Stomach (tissue), 9 donors: ENCODE data around the gene PSKH1. TPM values are rescaled to one million over a fixed set of nuclear protein-coding genes. Genes with fewer than 3 reads are reported as not detected.

Source experiments
- DNase-seq, 2 donors: peaks; one replicate each; pipeline versions ENCODE4 v3.0.0 to v3.0.0-alpha.2; 2013 to 2019
- H3K27ac ChIP-seq, 5 donors: fragments of 200-600 bp in 4 of 5; sonication (generic) in 4 of 5; one replicate each; pipeline ENCODE4 v1.5.1; 2013 to 2019; ENCODE audit warnings: mild to moderate bottlenecking in 1 of 5, moderate library complexity in 1 of 5
- H3K27me3 ChIP-seq, 3 donors: fragments of 200-600 bp; sonication (generic); one replicate each; pipeline ENCODE4 v1.5.1; 2017 to 2019; ENCODE audit warnings: mixed run types in 1 of 3
- H3K36me3 ChIP-seq, 4 donors: fragments of 200-600 bp; sonication (generic); 1 replicate in 3 of 4; 2 replicates in 1 of 4; pipeline ENCODE4 v1.5.1; 2016 to 2019
- H3K4me1 ChIP-seq, 4 donors: fragments of 200-600 bp; sonication (generic); one replicate each; pipeline ENCODE4 v1.5.1; 2016 to 2019
- H3K4me3 ChIP-seq, 4 donors: fragments of 200-600 bp; sonication (generic) in 3 of 4; one replicate each; pipeline ENCODE4 v1.5.1; 2016 to 2019; ENCODE audit warnings: mild to moderate bottlenecking in 1 of 4
- H3K9me3 ChIP-seq, 4 donors: fragments of 200-600 bp; sonication (generic); one replicate each; pipeline ENCODE4 v1.5.1; 2016 to 2019
- EP300 ChIP-seq: sonication (generic); formaldehyde crosslinking; IDR thresholded peaks from one replicate; pipeline ENCODE4 v1.6.1; 2017; ENCODE audit warnings: antibody characterized with exemption
- POLR2A ChIP-seq, 4 donors: fragments of 450-650 bp; IDR thresholded peaks; one replicate each; pipeline ENCODE4 v1.6.1; 2016; ENCODE audit warnings: antibody characterized with exemption in 4 of 4, control low read depth in 2 of 4, mild to moderate bottlenecking in 1 of 4, moderate library complexity in 1 of 4
- POLR2AphosphoS5 ChIP-seq, 3 donors: sonication (generic); formaldehyde crosslinking; IDR thresholded peaks; one replicate each; pipeline ENCODE4 v1.6.1; 2016; ENCODE audit warnings: antibody characterized with exemption in 3 of 3
- WGBS, 5 donors: extraction: QIAGEN DNeasy Blood & Tissue Kit in 3 of 5; methylation state at CpG; one replicate each; pipeline versions ENCODE4 v1.1.5 to v1.1.7; 2013 to 2018; 5-methylcytosine and 5-hydroxymethylcytosine counted together
- intact Hi-C: fragments of 100-400 bp; cut with DNase I; formaldehyde crosslinking; loops from one replicate; pipeline ENCODE4 v1.15.1; 2023; ENCODE audit warnings: low total_unique reads
- polyA plus RNA-seq, 3 donors: library from polyadenylated mRNA; stranded (reverse); fragments of 200-250 nt; gene quantifications; one replicate each; pipeline ENCODE4 v1.2.3, GENCODE V29; 2013
- total RNA-seq, 5 donors: library from RNA; depleted of rRNA; stranded (reverse); fragments of >200 nt; gene quantifications; one replicate each; pipeline versions ENCODE4 v1.1.0 to v1.2.3, GENCODE V29; 2014 to 2016
- TF ChIP-seq, protein P1 (sequence below), 7 experiments: fragments of 450-650 bp in 4 of 7; fragments of 200-600 bp in 3 of 7; sonication (generic) in 3 of 7; IDR thresholded peaks; one replicate each; pipeline ENCODE4 v1.5.1; 2016 to 2019; ENCODE audit warnings: antibody characterized with exemption in 7 of 7, control low read depth in 2 of 7, mild to moderate bottlenecking in 1 of 7
- donor health status: healthy with polysubstance abuse.
- donor health status: Bipolar disorder and iron deficiency.
- donor health status: healthy.

PSKH1 gene
- total and polyA plus RNA-seq, 8 donors: 10.2 to 93.7 (median 22.4) TPM

GRCh38 chr16:67884684-67885083 lies 8.4 kb upstream of the PSKH1 start, which contains the start of gene NRN1L:
TSS of gene NRN1L (plus strand) at chr16:67884885. CDS start at chr16:67884904, 19 bp downstream.
- WGBS, 5 donors: 18 to 39% (median 27%) methylated on average over 20 to 22 of the region's 22 CpGs
- H3K4me3 ChIP-seq: peak within 1 kb of the TSS in 2 of 4 donors; percentile 18 to 26
- H3K36me3 ChIP-seq: peaks cover 47 to 75% (median 67%) of the 10 kb centered on the region in 4 donors
- peaks cover 12 to 27% (median 15%) of the 10 kb centered on the region in 4 donors for H3K4me1 ChIP-seq
- no peaks in the 10 kb centered on the region for H3K9me3 ChIP-seq
- intact Hi-C loops: loop anchor here (5.0 kb wide), 2 partner anchors 43 to 158 kb away; no protein-coding TSS in a partner anchor
- H3K27me3 ChIP-seq: no peaks in the 10 kb centered on the region
- TF ChIP-seq EP300: no peak
- peak in 1 of 3 donors; percentile 72 for TF ChIP-seq POLR2AphosphoS5 (IDR thresholded peaks at IDR 0.05)
- peak within 1 kb of the TSS in 4 of 5 donors; percentile 26 to 80 (median 40) for H3K27ac ChIP-seq
- peak; percentile 89 to 94 for DNase-seq

DNA sequence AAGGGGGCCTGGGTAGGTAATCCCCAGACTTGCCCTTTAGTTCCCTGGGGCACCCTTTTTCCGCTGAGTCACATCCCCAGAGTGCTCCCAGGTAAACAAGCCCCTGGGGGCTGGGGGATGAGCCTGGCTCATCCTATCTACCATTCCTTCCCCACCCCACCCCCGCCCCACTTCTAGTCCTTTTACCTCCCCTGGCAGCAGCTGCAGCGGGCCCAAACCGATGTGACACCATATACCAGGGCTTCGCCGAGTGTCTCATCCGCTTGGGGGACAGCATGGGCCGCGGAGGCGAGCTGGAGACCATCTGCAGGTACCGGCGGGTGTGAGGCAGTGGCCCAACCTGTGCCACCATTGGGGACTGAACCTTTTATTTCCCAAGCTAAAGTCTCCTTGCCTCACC lies 7.5 kb upstream of the PSKH1 start:
- intact Hi-C loops: no loop called here
- H3K4me1 ChIP-seq: peaks cover 12 to 27% (median 15%) of the 10 kb centered on the region in 4 donors
- no peak overlapping the region for H3K4me3 ChIP-seq
- peak overlapping the region in 2 of 5 donors; percentile 33 to 80 for H3K27ac ChIP-seq
- H3K27me3 ChIP-seq: no peaks in the 10 kb centered on the region
- 92 to 96% (median 94%) methylated on average over 12 of the region's 12 CpGs for WGBS, 5 donors
- DNase-seq: no peak
- H3K36me3 ChIP-seq: peaks cover 39 to 67% (median 59%) of the 10 kb centered on the region in 4 donors
- no peaks in the 10 kb centered on the region for H3K9me3 ChIP-seq
- TF ChIP-seq POLR2A (IDR thresholded peaks at IDR 0.05) (no peak), POLR2AphosphoS5 (IDR thresholded peaks at IDR 0.05) (no peak), EP300 (no peak)
- TF ChIP-seq, protein P1, sequence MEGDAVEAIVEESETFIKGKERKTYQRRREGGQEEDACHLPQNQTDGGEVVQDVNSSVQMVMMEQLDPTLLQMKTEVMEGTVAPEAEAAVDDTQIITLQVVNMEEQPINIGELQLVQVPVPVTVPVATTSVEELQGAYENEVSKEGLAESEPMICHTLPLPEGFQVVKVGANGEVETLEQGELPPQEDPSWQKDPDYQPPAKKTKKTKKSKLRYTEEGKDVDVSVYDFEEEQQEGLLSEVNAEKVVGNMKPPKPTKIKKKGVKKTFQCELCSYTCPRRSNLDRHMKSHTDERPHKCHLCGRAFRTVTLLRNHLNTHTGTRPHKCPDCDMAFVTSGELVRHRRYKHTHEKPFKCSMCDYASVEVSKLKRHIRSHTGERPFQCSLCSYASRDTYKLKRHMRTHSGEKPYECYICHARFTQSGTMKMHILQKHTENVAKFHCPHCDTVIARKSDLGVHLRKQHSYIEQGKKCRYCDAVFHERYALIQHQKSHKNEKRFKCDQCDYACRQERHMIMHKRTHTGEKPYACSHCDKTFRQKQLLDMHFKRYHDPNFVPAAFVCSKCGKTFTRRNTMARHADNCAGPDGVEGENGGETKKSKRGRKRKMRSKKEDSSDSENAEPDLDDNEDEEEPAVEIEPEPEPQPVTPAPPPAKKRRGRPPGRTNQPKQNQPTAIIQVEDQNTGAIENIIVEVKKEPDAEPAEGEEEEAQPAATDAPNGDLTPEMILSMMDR (IDR thresholded peaks at IDR 0.05): no peak

- Histone ChIP-seq H3K27me3 (no peaks in the 10 kb centered on the region), H3K4me3 (no peak overlapping the region), H3K36me3 (peaks cover 35 to 62% (median 54%) of the 10 kb centered on the region in 4 donors), H3K27ac (no peak overlapping the region), H3K4me1 (peaks cover 12 to 27% (median 15%) of the 10 kb centered on the region in 4 donors), H3K9me3 (no peaks in the 10 kb centered on the region)
- intact Hi-C loops: no loop called here
- WGBS, 5 donors: 92 to 98% (median 95%) methylated on average over 10 to 19 of the region's 19 CpGs
- TF ChIP-seq EP300 (no peak), POLR2A (IDR thresholded peaks at IDR 0.05) (no peak), POLR2AphosphoS5 (IDR thresholded peaks at IDR 0.05) (no peak)
- TF ChIP-seq, protein P1 (IDR thresholded peaks at IDR 0.05): no peak
- DNase-seq: no peak
Observed at GRCh38 chr16:67885976-67886375, 7.1 kb upstream of the PSKH1 start.

DNA sequence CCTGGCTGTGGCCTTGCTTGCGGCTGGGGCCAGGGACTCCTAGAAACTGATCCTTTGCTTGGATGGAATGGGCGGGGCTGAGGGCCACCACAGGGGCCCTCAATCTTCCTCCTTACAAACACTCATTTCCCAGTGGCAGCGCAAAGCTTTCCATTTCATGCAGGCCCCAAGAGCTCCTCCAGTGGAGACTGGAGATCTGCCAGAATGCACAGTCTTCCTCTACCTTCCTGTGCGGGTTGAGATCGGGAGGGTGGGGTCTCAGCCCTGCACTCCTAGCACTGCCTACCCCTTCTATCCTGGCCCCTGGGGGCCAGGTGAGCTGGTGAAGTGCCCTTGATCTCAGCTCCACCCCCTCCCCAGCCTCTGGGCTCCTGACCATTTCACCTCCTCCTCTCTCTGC lies 6.7 kb upstream of the PSKH1 start:
- Histone ChIP-seq H3K36me3 (peaks cover 30 to 58% (median 50%) of the 10 kb centered on the region in 4 donors), H3K4me3 (no peak overlapping the region), H3K9me3 (no peaks in the 10 kb centered on the region), H3K27ac (no peak overlapping the region), H3K4me1 (peaks cover 12 to 27% (median 15%) of the 10 kb centered on the region in 4 donors), H3K27me3 (no peaks in the 10 kb centered on the region)
- WGBS, 5 donors: 83 to 98% (median 95%) methylated on average over 5 of the region's 5 CpGs
- intact Hi-C loops: no loop called here
- TF ChIP-seq EP300 (no peak), POLR2A (IDR thresholded peaks at IDR 0.05) (no peak), POLR2AphosphoS5 (IDR thresholded peaks at IDR 0.05) (no peak)
- TF ChIP-seq, protein P1 (IDR thresholded peaks at IDR 0.05): no peak
- DNase-seq: no peak

DNA sequence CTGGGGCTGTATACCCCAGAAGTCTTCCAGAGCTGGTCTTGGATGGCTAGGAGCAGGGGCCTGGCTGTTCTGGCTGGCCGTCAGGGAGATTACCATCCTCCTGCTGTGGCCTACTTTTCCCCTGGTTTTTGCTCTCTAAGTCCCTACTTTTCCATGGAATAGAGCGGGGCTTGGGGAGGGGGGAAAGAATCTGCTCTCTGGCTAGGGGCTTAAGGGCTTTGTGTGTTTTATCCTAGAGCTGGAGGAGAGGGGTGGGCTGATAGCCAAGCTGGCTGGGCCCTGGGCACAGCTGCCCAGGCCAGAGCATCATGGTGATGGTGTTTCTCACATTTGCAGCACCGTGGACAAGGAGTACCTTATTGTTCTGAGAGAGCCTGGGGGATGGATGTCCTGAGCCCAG lies 4.7 kb upstream of the PSKH1 start:
- TF ChIP-seq, protein P1 (IDR thresholded peaks at IDR 0.05): no peak
- TF ChIP-seq POLR2AphosphoS5 (IDR thresholded peaks at IDR 0.05): no peak
- no peak overlapping the region for H3K4me3 ChIP-seq
- H3K9me3 ChIP-seq: no peaks in the 10 kb centered on the region
- H3K4me1 ChIP-seq: peaks cover 12 to 28% (median 20%) of the 10 kb centered on the region in 4 donors
- no peak for DNase-seq
- intact Hi-C loops: no loop called here
- peaks cover 11 to 39% (median 31%) of the 10 kb centered on the region in 4 donors for H3K36me3 ChIP-seq
- 83 to 91% (median 84%) methylated on average over 3 of the region's 3 CpGs for WGBS, 5 donors
- no peaks in the 10 kb centered on the region for H3K27me3 ChIP-seq
- no peak overlapping the region for H3K27ac ChIP-seq
